Osteoblast (primary cell): Measurements from ENCODE around the gene FTO. TPM values are rescaled to one million over a fixed set of nuclear protein-coding genes. Genes with fewer than 3 reads are reported as not detected.

Experiments used
- DNase-seq: peaks from one replicate; pipeline ENCODE4 v3.0.0; 2011; ENCODE audit warnings: low spot score, mixed read lengths; ENCODE audit not compliant: insufficient read length; ENCODE audit errors: missing footprints
- H2AFZ ChIP-seq: 2 replicates; pipeline ENCODE4 v1.6.0; 2011; ENCODE audit warnings: mild to moderate bottlenecking, low read length
- H3K27ac ChIP-seq: 2 replicates; pipeline ENCODE4 v1.5.1; 2011; ENCODE audit warnings: mild to moderate bottlenecking, low read depth, low read length, moderate library complexity
- H3K27me3 ChIP-seq: 2 replicates; pipeline ENCODE4 v1.6.0; 2012; ENCODE audit warnings: mild to moderate bottlenecking, control low read depth, inconsistent platforms, low read length, moderate library complexity; ENCODE audit not compliant: insufficient read depth
- H3K36me3 ChIP-seq: 2 replicates; pipeline ENCODE4 v1.5.1; 2011; ENCODE audit warnings: mild to moderate bottlenecking, low read length, control low read depth, moderate library complexity; ENCODE audit not compliant: insufficient read depth
- H3K4me1 ChIP-seq: 2 replicates; pipeline ENCODE4 v1.5.1; 2011; ENCODE audit warnings: mild to moderate bottlenecking, low read length, control low read depth, moderate library complexity; ENCODE audit not compliant: insufficient read depth
- H3K4me2 ChIP-seq: 2 replicates; pipeline ENCODE4 v1.6.0; 2011; ENCODE audit warnings: mild to moderate bottlenecking, low read length; ENCODE audit not compliant: insufficient read depth
- H3K4me3 ChIP-seq: fragments of 200-600 bp; sonication (generic); 3 replicates; pipeline ENCODE4 v1.5.1; 2012; ENCODE audit warnings: mild to moderate bottlenecking, low read length, inconsistent platforms; ENCODE audit not compliant: insufficient read depth
- H3K79me2 ChIP-seq: 2 replicates; pipeline ENCODE4 v1.6.0; 2012; ENCODE audit warnings: mild to moderate bottlenecking, low read length, control low read depth, inconsistent platforms; ENCODE audit not compliant: insufficient read depth
- H3K9me3 ChIP-seq: 2 replicates; pipeline ENCODE4 v1.5.1; 2011; ENCODE audit warnings: low read depth, low read length, control low read depth
- H4K20me1 ChIP-seq: 2 replicates; pipeline ENCODE4 v1.6.0; 2012; ENCODE audit warnings: mild to moderate bottlenecking, low read length, control low read depth; ENCODE audit not compliant: insufficient read depth
- CTCF ChIP-seq: IDR thresholded peaks from 2 replicates; pipeline ENCODE4 v1.5.1; 2011; ENCODE audit warnings: mild to moderate bottlenecking, low read depth, low read length, moderate library complexity; ENCODE audit errors: extremely low read depth
- total RNA-seq: library from RNA; depleted of rRNA; stranded (reverse); fragments of >200 nt; gene quantifications from 2 replicates; pipeline ENCODE4 v1.2.3, GENCODE V29; 2012

Gene FTO
- total RNA-seq, 1 donor: 152 TPM

GRCh38 chr16:53988136-53988535, 284.2 kb downstream of the FTO start:
- peaks cover 19% of the 10 kb centered on the region for H3K4me1 ChIP-seq
- no peaks in the 10 kb centered on the region for H3K79me2 ChIP-seq
- no peaks in the 10 kb centered on the region for H4K20me1 ChIP-seq
- no peak overlapping the region for H3K4me2 ChIP-seq
- no peaks in the 10 kb centered on the region for H3K36me3 ChIP-seq
- DNase-seq: no peak
- no peak for TF ChIP-seq CTCF
- H2AFZ ChIP-seq: no peak overlapping the region
- no peak overlapping the region for H3K27ac ChIP-seq
- H3K4me3 ChIP-seq: no peak overlapping the region
- H3K9me3 ChIP-seq: no peaks in the 10 kb centered on the region
- H3K27me3 ChIP-seq: no peaks in the 10 kb centered on the region

- TF ChIP-seq CTCF: no peak
- H3K4me2 ChIP-seq: no peak overlapping the region
- H3K79me2 ChIP-seq: no peaks in the 10 kb centered on the region
- peaks cover 19% of the 10 kb centered on the region for H3K4me1 ChIP-seq
- no peak overlapping the region for H3K27ac ChIP-seq
- H4K20me1 ChIP-seq: no peaks in the 10 kb centered on the region
- H3K9me3 ChIP-seq: no peaks in the 10 kb centered on the region
- no peak overlapping the region for H3K4me3 ChIP-seq
- no peaks in the 10 kb centered on the region for H3K36me3 ChIP-seq
- H3K27me3 ChIP-seq: no peaks in the 10 kb centered on the region
- DNase-seq: no peak
- no peak overlapping the region for H2AFZ ChIP-seq
These were observed 285.6 kb downstream of the FTO start for GRCh38 chr16:53989597-53989996.

GRCh38 chr16:53991754-53992378, 287.9 kb downstream of the FTO start:
- H3K27me3 ChIP-seq: no peaks in the 10 kb centered on the region
- H3K79me2 ChIP-seq: no peaks in the 10 kb centered on the region
- H3K27ac ChIP-seq: peak overlapping the region; percentile 31
- H3K4me3 ChIP-seq: peak overlapping the region; percentile 42
- H3K4me2 ChIP-seq: peak overlapping the region; percentile 72
- H3K9me3 ChIP-seq: no peaks in the 10 kb centered on the region
- no peak for TF ChIP-seq CTCF
- no peaks in the 10 kb centered on the region for H4K20me1 ChIP-seq
- DNase-seq: no peak
- peaks cover 19% of the 10 kb centered on the region for H3K4me1 ChIP-seq
- H3K36me3 ChIP-seq: no peaks in the 10 kb centered on the region
- peak overlapping the region; percentile 72 for H2AFZ ChIP-seq

- peaks cover 30% of the 10 kb centered on the region for H3K4me1 ChIP-seq
- H3K4me2 ChIP-seq: no peak overlapping the region
- no peak overlapping the region for H3K27ac ChIP-seq
- no peak for TF ChIP-seq CTCF
- H3K4me3 ChIP-seq: no peak overlapping the region
- no peak overlapping the region for H2AFZ ChIP-seq
- no peaks in the 10 kb centered on the region for H3K36me3 ChIP-seq
- H3K9me3 ChIP-seq: no peaks in the 10 kb centered on the region
- no peaks in the 10 kb centered on the region for H3K79me2 ChIP-seq
- no peak for DNase-seq
- H3K27me3 ChIP-seq: no peaks in the 10 kb centered on the region
- H4K20me1 ChIP-seq: no peaks in the 10 kb centered on the region
These were observed 291.4 kb downstream of the FTO start for GRCh38 chr16:53995378-53995777.
